Nucleus accumbens (tissue), 56 donors: Measurements from ENCODE around the gene CLEC17A.
A peak's percentile ranks its signal among the peaks of the same experiment; 100 is the strongest.
"Not testable (repeated sequence)": the region's sequence is repeated elsewhere in the genome, so short reads cannot be mapped to it uniquely, and the experiment has no call there.

ENCODE experiments used
- DNase-seq, 56 donors: peaks; one replicate each; lab custom pipeline; 2025; lab: John Stamatoyannopoulos, UW

Gene CLEC17A

GRCh38 chr19:14577264-14577663, 5.6 kb upstream of the CLEC17A start:
- no peak for DNase-seq

DNA sequence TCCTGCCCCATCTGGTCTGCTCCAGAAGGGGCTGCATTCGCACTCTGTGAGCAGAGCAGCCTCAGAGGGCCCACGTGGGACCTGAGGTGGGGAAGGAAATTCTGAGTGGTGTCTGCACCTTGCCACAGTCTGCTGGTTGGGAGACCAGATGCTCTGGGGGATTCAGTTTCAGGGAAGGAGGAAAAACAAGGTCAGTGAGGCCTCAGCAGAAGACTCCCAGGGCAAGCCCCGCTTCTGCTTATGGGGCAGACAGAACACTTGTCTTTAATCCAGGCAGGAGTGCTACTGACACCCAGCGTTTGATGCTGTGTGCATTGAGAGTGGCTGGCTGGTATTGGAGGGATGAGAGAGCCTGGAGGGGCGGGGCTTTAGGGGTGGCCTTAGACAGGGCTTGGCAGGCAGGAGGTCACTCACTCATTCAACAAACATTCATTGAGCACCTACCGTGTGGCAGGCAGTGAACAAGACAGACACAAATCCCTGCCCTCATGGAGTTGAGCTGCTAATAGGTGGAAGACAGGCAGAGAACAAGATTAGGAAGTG, 4.9 kb upstream of the CLEC17A start:
- DNase-seq, result no peak

DNA sequence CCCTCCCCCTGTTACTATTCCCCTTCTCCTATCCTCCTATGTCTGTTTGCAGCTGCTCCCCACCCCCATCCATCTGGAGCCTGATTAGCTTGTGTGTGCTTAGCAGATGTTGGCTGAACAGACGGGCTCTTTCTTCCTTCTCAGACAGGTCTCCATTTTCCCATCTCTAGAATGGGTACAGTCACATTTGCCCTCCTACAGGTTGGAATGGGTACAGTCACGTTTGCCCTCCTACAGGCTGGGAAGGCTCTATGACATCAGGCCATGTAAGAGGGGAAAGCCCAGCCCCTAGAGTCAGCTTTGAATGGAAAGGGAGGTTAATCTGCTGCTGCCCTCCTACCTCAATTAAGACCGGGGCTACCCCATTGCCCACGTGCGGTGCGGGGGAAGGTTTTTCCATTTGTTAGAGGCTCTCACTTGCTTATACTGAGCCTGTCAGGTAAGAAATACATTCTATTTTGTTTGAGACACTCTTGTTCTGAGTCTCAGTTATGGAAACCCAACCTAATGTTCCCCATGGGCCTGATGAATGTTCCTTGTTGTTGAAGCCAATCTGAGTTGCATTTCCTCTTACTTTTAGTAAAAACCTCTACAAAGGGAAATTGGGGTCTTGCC, 2.2 kb upstream of the CLEC17A start:
- DNase-seq, result no peak

- not testable (repeated sequence) for DNase-seq
Observed at GRCh38 chr19:14584372-14584771, 1.5 kb downstream of the CLEC17A start.

- not testable (repeated sequence) for DNase-seq
Observed at GRCh38 chr19:14585187-14585586, 2.3 kb downstream of the CLEC17A start.

DNA sequence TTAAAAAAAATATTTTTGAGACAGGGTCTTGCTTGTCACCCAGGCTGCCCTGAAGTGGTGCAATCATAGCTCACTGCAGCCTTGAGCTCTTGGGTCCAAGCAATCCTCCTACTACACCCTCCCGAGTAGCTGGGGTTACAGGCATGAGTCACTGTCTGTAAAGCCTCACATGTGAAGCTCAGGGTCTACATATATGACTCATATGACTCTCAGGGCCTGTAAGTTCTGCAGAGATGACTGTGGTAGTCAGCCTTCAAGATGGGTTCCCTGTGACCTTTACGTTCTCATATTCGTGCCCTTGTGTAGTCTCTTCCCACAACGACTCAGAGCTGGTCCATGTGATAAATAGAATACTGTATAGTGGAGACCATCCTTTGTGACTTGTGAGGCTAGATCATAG, 6.5 kb downstream of the CLEC17A start:
- not testable (repeated sequence) for DNase-seq

GRCh38 chr19:14595558-14595957, 12.7 kb downstream of the CLEC17A start:
- DNase-seq, result no peak

DNA sequence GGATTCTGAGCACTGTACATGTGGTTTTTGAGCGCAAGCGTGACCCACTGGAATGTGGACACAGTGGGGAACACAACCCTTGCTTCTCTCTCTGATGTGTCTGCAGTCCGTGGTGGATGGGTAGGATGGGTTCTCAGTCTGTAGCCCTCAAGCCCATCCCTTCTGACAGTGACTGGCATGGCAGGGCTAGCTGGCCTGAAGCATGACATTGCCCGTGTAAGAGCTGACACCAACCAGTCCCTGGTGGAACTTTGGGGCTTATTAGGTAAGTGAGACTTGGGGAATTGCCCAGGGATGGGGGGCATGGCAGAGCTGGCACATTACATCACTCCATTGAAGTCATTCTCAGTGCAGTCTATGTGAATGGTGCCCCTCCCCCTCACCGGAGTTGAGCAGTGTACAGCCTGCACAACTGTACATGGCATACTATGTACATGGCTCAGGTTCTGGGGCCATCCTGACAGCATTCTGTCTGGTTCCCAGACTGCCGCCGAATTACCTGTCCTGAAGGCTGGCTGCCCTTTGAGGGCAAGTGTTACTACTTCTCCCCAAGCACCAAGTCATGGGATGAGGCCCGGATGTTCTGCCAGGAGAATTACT, 16.8 kb downstream of the CLEC17A start:
- DNase-seq, result no peak

DNA sequence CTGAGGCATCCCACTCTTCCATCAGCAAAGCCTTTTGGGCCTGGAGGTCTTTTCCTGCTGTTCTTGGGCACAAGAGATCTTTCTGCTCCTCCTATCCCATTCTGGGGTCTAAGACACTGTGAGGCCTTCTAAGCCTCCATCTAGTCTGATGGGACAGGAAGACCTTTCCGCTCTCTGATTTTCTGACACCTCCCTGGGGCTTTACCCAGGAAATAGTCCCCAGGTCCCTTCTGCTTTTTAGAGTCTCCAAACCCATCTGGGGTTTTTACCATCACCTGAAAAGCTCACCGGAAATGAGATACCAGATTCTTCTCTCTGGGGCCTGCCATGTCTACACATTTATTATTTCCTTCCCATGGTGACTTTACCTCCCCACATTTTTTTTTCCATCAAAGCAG, 21.1 kb downstream of the CLEC17A start:
- no peak for DNase-seq

DNA sequence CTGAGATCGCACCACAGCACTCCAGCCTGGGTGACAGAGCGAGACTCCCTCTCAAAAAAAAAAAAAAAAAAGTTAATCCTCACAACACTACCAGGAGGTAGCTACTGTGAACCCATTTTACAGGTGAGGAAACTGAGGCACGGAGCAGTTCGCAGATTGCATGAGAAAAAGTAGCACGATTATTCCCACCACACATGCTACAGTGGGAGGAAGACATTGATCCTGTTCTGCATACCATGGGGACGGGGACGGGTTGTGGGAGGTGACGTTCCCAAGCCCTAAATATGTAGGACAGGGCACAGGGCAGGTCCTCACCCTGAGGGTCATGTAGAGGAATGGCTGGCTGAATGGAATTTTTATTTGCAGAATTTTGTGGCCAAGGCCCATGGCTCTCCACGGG, 23.7 kb downstream of the CLEC17A start:
- DNase-seq, result no peak

DNA sequence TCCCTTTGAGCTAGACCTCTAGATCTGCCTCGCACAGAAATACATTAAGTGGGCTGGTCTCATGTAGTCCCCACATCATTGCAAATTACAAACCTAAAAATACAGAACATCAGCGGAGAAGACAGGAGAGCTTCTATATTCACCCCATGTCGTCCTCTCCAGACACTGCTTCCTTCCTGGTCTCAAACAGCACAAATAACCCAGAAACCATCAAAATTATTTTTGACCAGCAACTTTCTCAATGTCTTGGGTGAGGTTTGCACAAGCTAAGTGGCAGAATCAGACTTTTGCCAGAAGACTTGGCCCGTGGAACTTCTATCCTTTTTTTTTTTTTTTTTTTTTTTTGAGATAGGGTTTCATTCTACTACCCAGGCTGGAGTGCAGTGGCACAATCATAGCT, 28.2 kb downstream of the CLEC17A start:
- DNase-seq, result no peak

GRCh38 chr19:14612242-14612641, 29.4 kb downstream of the CLEC17A start:
- not testable (repeated sequence) for DNase-seq

DNA sequence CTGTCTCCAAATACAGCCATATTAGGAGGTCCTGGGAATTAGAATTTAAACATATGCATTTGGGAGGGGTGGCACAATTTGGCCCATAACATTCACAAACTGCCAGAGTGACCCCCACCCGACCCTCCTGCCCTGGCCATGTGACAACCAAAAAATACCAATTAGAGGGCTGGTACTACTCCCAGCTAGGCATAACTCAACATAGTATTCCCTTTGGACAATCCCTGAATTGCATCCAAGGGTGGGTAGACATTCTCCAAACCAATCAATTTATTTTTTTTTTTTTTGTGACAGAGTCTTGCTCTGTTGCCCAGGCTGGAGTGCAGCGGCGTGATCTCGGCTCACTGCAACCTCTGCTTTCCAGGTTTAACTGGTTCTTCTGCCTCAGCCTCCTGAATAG, 29.8 kb downstream of the CLEC17A start:
- DNase-seq, result no peak

DNA sequence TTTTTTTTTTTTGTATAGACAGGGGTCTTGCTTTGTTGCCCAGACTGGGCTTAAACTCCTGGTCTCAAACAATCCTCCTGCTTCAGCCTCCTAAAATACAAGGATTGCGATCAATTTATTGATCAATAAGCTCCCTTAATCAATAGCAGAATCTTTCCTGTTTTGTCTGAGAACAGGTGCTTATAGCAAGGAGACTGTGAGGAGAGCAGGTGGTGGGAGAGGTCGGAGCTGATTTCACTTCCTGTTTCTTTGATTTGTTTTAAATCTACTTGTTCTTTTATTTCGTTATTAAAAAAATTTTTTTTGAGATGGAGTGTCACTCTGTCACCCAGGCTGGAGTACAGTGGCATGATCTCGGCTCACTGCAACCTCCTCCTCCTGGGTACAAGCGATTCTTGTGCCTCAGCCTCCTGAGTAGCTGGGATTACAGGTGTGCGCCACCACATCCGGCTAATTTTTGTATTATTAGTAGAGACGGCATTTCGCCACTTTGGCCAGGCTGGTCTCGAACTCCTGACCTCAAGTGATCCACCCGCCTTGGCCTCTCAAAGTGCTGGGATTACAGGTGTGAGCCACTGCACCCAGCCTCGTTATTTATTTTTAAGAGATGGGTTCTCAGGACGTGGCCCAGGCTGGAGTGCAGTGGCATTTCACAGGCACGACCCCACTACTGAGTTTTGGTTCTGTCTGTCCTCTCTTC, 30.7 kb downstream of the CLEC17A start:
- not testable (repeated sequence) for DNase-seq

- DNase-seq, result peak in 3 of 56 donors; percentile 1 to 3 (median 1)
Observed at GRCh38 chr19:14614099-14614412, 31.2 kb downstream of the CLEC17A start.

GRCh38 chr19:14615623-14616022, 32.7 kb downstream of the CLEC17A start:
- DNase-seq, result no peak

DNA sequence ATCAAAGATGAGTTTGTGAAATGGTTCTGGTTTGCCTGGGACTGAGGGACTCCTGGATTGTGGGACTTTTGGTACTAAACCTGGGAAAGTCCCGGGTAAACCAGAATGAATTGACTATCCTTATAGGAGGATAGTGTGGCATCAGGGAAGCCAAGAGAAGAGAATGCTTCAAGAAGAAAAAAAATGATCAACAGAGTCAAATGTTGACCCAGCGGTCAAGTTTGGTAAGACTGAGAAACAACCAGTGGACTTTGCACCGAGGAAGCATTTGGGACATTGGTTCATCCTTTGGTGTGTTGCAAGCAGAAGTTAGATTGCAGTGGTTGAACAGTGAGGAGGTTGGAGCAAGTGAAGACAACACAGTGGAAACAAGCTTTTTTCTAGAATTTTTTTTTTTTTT, 33.5 kb downstream of the CLEC17A start:
- DNase-seq, result no peak

DNA sequence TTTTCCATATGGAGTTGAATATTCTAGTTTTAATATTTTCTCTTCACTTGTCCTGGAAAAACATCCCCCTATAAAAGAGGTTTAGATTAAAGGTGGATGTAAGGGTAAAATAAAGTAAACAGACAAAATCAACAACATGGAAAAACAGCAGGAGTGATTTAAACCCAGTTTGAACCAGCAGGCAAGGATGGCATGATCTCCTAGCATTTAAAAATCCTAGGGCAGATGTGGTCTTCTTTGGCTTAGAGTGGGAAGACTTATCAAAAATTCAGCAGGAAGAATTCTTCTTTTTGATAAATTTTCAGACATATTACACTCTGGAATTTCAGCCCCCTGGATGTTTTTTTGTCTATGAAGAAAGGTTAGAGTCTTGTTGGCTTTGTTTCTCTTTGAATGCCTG, 36.5 kb downstream of the CLEC17A start:
- DNase-seq, result no peak

GRCh38 chr19:14624491-14624890, 41.6 kb downstream of the CLEC17A start:
- not testable (repeated sequence) for DNase-seq

DNA sequence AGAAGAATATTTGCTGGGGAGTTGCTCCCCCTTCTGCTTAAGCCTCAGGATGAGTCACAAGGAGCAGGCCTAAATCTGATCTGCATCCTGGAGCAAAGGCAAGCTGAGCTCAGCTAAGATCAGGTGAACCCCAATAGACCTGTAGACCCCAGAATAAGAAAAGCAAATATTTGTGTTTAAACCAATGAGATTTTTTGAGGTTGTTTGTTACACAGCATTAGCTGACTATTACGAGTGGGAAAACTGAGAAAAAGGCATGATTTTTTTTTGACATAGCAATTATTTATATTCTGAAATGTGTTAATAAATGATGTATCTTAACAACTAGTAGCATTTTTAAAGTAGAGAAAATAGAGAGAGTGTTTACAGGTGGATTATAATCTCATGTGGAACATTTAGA, 46.7 kb downstream of the CLEC17A start:
- DNase-seq, result no peak

- no peak for DNase-seq
Observed at GRCh38 chr19:14632286-14632685, 49.4 kb downstream of the CLEC17A start.
